Stomach (tissue), 4 donors: ENCODE data around the gene ASXL3.

Experiments used
- POLR2AphosphoS5 ChIP-seq, 3 donors: sonication (generic); formaldehyde crosslinking; IDR thresholded peaks; one replicate each; pipeline ENCODE4 v1.6.1; 2016; ENCODE audit warnings: antibody characterized with exemption in 3 of 3
- TF ChIP-seq, protein P1 (sequence below), 7 experiments: fragments of 450-650 bp in 4 of 7; fragments of 200-600 bp in 3 of 7; sonication (generic) in 3 of 7; IDR thresholded peaks; one replicate each; pipeline ENCODE4 v1.5.1; 2016 to 2019; ENCODE audit warnings: antibody characterized with exemption in 7 of 7, control low read depth in 2 of 7, mild to moderate bottlenecking in 1 of 7

DNA sequence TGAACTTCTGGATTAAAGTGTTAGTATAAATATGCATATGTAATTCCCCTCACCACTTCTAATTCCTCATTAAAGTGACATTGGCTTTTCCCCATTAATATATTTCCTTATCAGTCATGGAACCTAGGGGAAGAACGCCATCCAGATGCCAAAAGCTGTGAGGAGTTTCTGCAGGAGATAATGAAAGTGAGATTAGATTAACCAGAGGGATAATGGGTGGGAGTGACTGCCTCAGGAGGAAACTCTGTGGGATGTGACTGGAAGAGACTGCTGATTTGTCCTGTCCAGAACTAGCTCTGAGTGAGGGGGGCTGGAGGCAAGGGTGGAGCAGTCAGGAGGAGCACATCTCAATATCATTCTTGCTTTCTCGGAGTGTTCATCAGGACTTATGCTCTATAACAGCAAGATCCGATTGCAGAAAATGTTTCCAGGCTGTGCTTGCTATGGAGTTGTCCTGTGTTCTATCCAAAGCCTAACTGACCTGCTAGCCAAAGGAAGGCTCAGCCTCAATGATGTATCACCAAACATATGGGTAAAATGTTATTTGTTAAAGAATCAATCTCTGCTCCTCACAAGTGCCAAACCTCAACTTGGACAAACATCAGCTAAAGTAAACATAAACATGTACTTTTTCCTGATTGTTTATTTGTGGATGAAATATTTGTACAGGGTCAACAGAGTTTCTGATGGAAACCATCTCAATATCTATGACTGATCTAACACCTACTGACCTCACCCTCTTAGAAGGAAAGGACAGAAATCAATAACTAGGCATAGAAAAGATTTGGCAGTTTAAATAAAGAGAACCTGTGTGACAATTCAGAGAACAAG lies 118.5 kb downstream of the ASXL3 start:
- TF ChIP-seq, protein P1, sequence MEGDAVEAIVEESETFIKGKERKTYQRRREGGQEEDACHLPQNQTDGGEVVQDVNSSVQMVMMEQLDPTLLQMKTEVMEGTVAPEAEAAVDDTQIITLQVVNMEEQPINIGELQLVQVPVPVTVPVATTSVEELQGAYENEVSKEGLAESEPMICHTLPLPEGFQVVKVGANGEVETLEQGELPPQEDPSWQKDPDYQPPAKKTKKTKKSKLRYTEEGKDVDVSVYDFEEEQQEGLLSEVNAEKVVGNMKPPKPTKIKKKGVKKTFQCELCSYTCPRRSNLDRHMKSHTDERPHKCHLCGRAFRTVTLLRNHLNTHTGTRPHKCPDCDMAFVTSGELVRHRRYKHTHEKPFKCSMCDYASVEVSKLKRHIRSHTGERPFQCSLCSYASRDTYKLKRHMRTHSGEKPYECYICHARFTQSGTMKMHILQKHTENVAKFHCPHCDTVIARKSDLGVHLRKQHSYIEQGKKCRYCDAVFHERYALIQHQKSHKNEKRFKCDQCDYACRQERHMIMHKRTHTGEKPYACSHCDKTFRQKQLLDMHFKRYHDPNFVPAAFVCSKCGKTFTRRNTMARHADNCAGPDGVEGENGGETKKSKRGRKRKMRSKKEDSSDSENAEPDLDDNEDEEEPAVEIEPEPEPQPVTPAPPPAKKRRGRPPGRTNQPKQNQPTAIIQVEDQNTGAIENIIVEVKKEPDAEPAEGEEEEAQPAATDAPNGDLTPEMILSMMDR (IDR thresholded peaks at IDR 0.05), result no peak
- no peak for TF ChIP-seq POLR2AphosphoS5 (IDR thresholded peaks at IDR 0.05)
